K562 (cell line): Measurements from ENCODE around the gene FERMT3. TPM values are rescaled to one million over a fixed set of nuclear protein-coding genes. Genes with fewer than 3 reads are reported as not detected.

ENCODE experiments used
- FIP1L1 ChIP-seq: fragments of 200-400 bp; formaldehyde crosslinking; IDR thresholded peaks from 2 replicates; pipeline ENCODE4 v1.6.1; 2018; ENCODE audit warnings: mild to moderate bottlenecking, low read depth, low read length; ENCODE audit not compliant: poor library complexity, severe bottlenecking
- GABPA ChIP-seq: fragments of 200-800 bp; sonication (Bioruptor generic); conservative IDR thresholded peaks from 2 replicates; pipeline ENCODE4 v1.6.1; 2016; ENCODE audit warnings: low read depth, missing genetic modification characterization, missing compliant biosample characterization
- MAZ ChIP-seq, 2 experiments: fragments of 450-650 bp in 1 of 2; sonication (generic) in 1 of 2; formaldehyde crosslinking; IDR thresholded peaks in 1 of 2; conservative IDR thresholded peaks in 1 of 2; 2 replicates each; pipeline versions ENCODE4 v1.4.0 to v1.5.0; 2020; ENCODE audit warnings: mild to moderate bottlenecking in 1 of 2, missing genetic modification reagents in 1 of 2
- MECOM ChIP-seq: fragments of 250-450 bp; sonication (Bioruptor Pico); IDR thresholded peaks from 2 replicates; pipeline ENCODE4 v1.8.0; 2022; ENCODE audit warnings: inconsistent platforms
- SP1 ChIP-seq: sonication (generic); formaldehyde crosslinking; IDR thresholded peaks from 2 replicates; pipeline ENCODE4 v1.8.1; 2022; ENCODE audit warnings: mild to moderate bottlenecking, missing genetic modification reagents
- TCFL5 ChIP-seq: fragments of 250-450 bp; sonication (Bioruptor Pico); conservative IDR thresholded peaks from 2 replicates; pipeline ENCODE4 v1.6.1; 2021; ENCODE audit warnings: mild to moderate bottlenecking, moderate library complexity, matching md5 sums
- ZC3H8 ChIP-seq: fragments of 450-650 bp; IDR thresholded peaks from 2 replicates; pipeline ENCODE4 v1.6.1; 2017
- ZNF274 ChIP-seq: IDR thresholded peaks from 2 replicates; pipeline ENCODE4 v1.6.1; 2011; ENCODE audit warnings: low read depth, mild to moderate bottlenecking, low read length, moderate library complexity, borderline replicate concordance
- ZNF696 ChIP-seq: fragments of 250-450 bp; sonication (Bioruptor Pico); conservative IDR thresholded peaks from 2 replicates; pipeline ENCODE4 v1.4.0; 2020; ENCODE audit warnings: mild to moderate bottlenecking, moderate library complexity
- polyA plus RNA-seq, 8 experiments: library from polyadenylated mRNA; depleted of rRNA in 4 of 8; stranded (reverse) in 5 of 8; unstranded in 3 of 8; fragments of >200 nt; fragmentation: Nextera tagmentation in 2 of 8; fragmentation: Illumina TruSeq in 1 of 8; extraction: Ambion mirVana in 2 of 8; extraction: Trizol in 1 of 8; gene quantifications; 2 replicates each; pipeline versions ENCODE4 v1.2.1 to v1.2.3, GENCODE V29; 2011 to 2014; ENCODE audit warnings: inconsistent platforms in 1 of 8, missing spikeins in 1 of 8
- total RNA-seq, 7 experiments: library from RNA; depleted of rRNA in 6 of 7; stranded (reverse); fragments of >200 nt in 6 of 7; fragmentation: Illumina TruSeq in 2 of 7; extraction: Trizol in 2 of 7; gene quantifications; 2 replicates each; pipeline versions ENCODE4 v1.2.1 to v1.2.3, GENCODE V29; 2011 to 2021; ENCODE audit warnings: low replicate concordance in 1 of 7
- TF ChIP-seq, protein P1 (sequence below), 3 experiments: IDR thresholded peaks in 2 of 3; conservative IDR thresholded peaks in 1 of 3; 2 replicates each; pipeline ENCODE4 v1.5.1; 2011 to 2012; ENCODE audit warnings: low read length in 3 of 3, mild to moderate bottlenecking in 3 of 3, control low read depth in 2 of 3, improper control_type of control experiment in 1 of 3, inconsistent platforms in 1 of 3, low read depth in 1 of 3, mixed read lengths in 1 of 3, moderate library complexity in 1 of 3; ENCODE audit not compliant: insufficient read depth in 2 of 3
- TF ChIP-seq, protein P2 (sequence below): sonication (generic); formaldehyde crosslinking; IDR thresholded peaks from 2 replicates; pipeline ENCODE4 v1.9.0; 2022; ENCODE audit warnings: mild to moderate bottlenecking, missing genetic modification reagents
- TF ChIP-seq, protein P3 (sequence below): sonication (generic); formaldehyde crosslinking; IDR thresholded peaks from 2 replicates; pipeline ENCODE4 v1.8.0; 2023; ENCODE audit warnings: missing genetic modification reagents, mild to moderate bottlenecking, borderline replicate concordance
- TF ChIP-seq, protein P4 (sequence below): IDR thresholded peaks from 2 replicates; pipeline ENCODE4 v1.6.1; 2012; ENCODE audit warnings: low read depth, low read length, improper control_type of control experiment, borderline replicate concordance
- TF ChIP-seq, protein P5 (sequence below): fragments of 200-400 bp; formaldehyde crosslinking; IDR thresholded peaks from 2 replicates; pipeline ENCODE4 v1.6.1; 2017; ENCODE audit warnings: mild to moderate bottlenecking, low read depth, low read length, moderate library complexity

Gene FERMT3
- total and polyA plus RNA-seq, 9 of the 15 experiments (the other 6 are each of a cell fraction or from before 2014, with no cell fraction given): 3.2 to 275 (median 79.7) TPM

DNA sequence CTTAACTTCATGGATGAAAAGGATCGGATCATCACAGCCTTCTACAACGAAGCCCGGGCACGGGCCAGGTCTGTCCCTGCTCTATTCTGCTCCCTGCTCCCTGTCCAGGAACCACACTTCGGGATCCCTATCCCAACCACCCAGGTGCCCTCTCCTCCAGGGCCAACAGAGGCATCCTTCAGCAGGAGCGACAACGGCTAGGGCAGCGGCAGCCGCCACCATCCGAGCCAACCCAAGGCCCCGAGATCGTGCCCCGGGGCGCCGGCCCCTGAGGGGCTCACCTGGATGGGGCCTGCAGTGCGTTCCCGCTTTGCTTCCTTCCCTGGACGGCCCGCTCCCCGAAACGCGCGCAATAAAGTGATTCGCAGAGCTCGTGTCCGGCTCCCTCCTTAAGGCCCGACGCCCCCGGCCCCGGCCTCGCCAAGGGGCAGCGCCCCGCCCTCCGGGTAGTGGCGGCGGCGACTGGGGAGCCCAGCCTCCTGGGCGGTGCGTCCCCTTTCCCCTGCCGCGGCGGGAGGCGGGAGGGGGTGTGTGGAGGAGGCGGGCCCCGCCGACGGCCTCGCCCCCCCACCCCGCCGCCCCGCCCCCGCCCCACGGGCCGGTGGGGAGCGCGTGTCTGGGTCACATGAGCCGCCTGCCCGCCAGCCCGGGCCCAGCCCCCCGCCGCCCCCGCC, 27.5 kb downstream of the FERMT3 start, which contains the start of gene VEGFB (continued):
- TF ChIP-seq, protein P1, sequence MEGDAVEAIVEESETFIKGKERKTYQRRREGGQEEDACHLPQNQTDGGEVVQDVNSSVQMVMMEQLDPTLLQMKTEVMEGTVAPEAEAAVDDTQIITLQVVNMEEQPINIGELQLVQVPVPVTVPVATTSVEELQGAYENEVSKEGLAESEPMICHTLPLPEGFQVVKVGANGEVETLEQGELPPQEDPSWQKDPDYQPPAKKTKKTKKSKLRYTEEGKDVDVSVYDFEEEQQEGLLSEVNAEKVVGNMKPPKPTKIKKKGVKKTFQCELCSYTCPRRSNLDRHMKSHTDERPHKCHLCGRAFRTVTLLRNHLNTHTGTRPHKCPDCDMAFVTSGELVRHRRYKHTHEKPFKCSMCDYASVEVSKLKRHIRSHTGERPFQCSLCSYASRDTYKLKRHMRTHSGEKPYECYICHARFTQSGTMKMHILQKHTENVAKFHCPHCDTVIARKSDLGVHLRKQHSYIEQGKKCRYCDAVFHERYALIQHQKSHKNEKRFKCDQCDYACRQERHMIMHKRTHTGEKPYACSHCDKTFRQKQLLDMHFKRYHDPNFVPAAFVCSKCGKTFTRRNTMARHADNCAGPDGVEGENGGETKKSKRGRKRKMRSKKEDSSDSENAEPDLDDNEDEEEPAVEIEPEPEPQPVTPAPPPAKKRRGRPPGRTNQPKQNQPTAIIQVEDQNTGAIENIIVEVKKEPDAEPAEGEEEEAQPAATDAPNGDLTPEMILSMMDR (IDR thresholded peaks at IDR 0.05 in 2 of 3, conservative IDR thresholded peaks at IDR 0.05 in 1 of 3; ENCODE audit: insufficient read depth in 2 of 3, low read depth in 1 of 3, low read length in 3 of 3): no peak
- peak; percentile 39 for TF ChIP-seq FIP1L1
- no peak for TF ChIP-seq MECOM (CRISPR knock-in tag)
- no peak for TF ChIP-seq ZNF696 (CRISPR knock-in tag)
- TF ChIP-seq, protein P2, sequence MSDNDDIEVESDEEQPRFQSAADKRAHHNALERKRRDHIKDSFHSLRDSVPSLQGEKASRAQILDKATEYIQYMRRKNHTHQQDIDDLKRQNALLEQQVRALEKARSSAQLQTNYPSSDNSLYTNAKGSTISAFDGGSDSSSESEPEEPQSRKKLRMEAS (CRISPR knock-in tag): peak; percentile 46; the same call in 1 of the 2 replicates
- TF ChIP-seq MAZ (CRISPR knock-in tag; conservative IDR thresholded peaks at IDR 0.05 in 1 of 2, IDR thresholded peaks at IDR 0.05 in 1 of 2): peak; percentile 23 to 71; a peak in 2 of 4 replicates
- TF ChIP-seq, protein P3, sequence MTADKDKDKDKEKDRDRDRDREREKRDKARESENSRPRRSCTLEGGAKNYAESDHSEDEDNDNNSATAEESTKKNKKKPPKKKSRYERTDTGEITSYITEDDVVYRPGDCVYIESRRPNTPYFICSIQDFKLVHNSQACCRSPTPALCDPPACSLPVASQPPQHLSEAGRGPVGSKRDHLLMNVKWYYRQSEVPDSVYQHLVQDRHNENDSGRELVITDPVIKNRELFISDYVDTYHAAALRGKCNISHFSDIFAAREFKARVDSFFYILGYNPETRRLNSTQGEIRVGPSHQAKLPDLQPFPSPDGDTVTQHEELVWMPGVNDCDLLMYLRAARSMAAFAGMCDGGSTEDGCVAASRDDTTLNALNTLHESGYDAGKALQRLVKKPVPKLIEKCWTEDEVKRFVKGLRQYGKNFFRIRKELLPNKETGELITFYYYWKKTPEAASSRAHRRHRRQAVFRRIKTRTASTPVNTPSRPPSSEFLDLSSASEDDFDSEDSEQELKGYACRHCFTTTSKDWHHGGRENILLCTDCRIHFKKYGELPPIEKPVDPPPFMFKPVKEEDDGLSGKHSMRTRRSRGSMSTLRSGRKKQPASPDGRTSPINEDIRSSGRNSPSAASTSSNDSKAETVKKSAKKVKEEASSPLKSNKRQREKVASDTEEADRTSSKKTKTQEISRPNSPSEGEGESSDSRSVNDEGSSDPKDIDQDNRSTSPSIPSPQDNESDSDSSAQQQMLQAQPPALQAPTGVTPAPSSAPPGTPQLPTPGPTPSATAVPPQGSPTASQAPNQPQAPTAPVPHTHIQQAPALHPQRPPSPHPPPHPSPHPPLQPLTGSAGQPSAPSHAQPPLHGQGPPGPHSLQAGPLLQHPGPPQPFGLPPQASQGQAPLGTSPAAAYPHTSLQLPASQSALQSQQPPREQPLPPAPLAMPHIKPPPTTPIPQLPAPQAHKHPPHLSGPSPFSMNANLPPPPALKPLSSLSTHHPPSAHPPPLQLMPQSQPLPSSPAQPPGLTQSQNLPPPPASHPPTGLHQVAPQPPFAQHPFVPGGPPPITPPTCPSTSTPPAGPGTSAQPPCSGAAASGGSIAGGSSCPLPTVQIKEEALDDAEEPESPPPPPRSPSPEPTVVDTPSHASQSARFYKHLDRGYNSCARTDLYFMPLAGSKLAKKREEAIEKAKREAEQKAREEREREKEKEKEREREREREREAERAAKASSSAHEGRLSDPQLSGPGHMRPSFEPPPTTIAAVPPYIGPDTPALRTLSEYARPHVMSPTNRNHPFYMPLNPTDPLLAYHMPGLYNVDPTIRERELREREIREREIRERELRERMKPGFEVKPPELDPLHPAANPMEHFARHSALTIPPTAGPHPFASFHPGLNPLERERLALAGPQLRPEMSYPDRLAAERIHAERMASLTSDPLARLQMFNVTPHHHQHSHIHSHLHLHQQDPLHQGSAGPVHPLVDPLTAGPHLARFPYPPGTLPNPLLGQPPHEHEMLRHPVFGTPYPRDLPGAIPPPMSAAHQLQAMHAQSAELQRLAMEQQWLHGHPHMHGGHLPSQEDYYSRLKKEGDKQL (CRISPR knock-in tag): no peak
- no peak for TF ChIP-seq ZC3H8
- TF ChIP-seq, protein P4, sequence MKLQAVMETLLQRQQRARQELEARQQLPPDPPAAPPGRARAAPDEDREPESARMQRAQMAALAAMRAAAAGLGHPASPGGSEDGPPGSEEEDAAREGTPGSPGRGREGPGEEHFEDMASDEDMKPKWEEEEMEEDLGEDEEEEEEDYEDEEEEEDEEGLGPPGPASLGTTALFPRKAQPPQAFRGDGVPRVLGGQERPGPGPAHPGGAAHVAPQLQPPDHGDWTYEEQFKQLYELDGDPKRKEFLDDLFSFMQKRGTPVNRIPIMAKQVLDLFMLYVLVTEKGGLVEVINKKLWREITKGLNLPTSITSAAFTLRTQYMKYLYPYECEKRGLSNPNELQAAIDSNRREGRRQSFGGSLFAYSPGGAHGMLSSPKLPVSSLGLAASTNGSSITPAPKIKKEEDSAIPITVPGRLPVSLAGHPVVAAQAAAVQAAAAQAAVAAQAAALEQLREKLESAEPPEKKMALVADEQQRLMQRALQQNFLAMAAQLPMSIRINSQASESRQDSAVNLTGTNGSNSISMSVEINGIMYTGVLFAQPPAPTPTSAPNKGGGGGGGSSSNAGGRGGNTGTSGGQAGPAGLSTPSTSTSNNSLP: no peak
- no peak for TF ChIP-seq TCFL5 (CRISPR knock-in tag)
- no peak; the same call in 1 of the 2 replicates for TF ChIP-seq GABPA (tag)
- peak; percentile 67 for TF ChIP-seq SP1
- no peak for TF ChIP-seq ZNF274
- TF ChIP-seq, protein P5, sequence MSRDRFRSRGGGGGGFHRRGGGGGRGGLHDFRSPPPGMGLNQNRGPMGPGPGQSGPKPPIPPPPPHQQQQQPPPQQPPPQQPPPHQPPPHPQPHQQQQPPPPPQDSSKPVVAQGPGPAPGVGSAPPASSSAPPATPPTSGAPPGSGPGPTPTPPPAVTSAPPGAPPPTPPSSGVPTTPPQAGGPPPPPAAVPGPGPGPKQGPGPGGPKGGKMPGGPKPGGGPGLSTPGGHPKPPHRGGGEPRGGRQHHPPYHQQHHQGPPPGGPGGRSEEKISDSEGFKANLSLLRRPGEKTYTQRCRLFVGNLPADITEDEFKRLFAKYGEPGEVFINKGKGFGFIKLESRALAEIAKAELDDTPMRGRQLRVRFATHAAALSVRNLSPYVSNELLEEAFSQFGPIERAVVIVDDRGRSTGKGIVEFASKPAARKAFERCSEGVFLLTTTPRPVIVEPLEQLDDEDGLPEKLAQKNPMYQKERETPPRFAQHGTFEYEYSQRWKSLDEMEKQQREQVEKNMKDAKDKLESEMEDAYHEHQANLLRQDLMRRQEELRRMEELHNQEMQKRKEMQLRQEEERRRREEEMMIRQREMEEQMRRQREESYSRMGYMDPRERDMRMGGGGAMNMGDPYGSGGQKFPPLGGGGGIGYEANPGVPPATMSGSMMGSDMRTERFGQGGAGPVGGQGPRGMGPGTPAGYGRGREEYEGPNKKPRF: no peak
